Colonic mucosa (tissue), 4 donors: ENCODE measurements around the gene CERS2. TPM values are rescaled to one million over a fixed set of nuclear protein-coding genes. Genes with fewer than 3 reads are reported as not detected.

Experiments
- DNase-seq: peaks from one replicate; pipeline ENCODE4 v3.0.0-alpha.2; 2020
- H3K27ac ChIP-seq: fragments of 200-600 bp; one replicate; pipeline ENCODE4 v1.8.0; 2021
- H3K27me3 ChIP-seq: fragments of 200-600 bp; one replicate; pipeline ENCODE4 v1.8.0; 2021
- H3K36me3 ChIP-seq: fragments of 200-600 bp; one replicate; pipeline ENCODE4 v1.8.0; 2021
- H3K4me1 ChIP-seq: fragments of 200-600 bp; one replicate; pipeline ENCODE4 v1.8.0; 2021; ENCODE audit warnings: mild to moderate bottlenecking
- H3K4me3 ChIP-seq: fragments of 200-600 bp; one replicate; pipeline ENCODE4 v1.8.0; 2021
- H3K9ac ChIP-seq, 2 donors: one replicate each; pipeline ENCODE4 v1.7.0; 2013; ENCODE audit warnings: control low read depth in 2 of 2, low read depth in 2 of 2, low read length in 2 of 2
- H3K9me3 ChIP-seq: fragments of 200-600 bp; one replicate; pipeline ENCODE4 v1.8.0; 2021
- intact Hi-C: fragments of 100-400 bp; cut with DNase I; formaldehyde crosslinking; loops from one replicate; pipeline ENCODE4 v1.14.1; 2022
- total RNA-seq, 2 donors: library from RNA; stranded (reverse); fragmentation: NEBNext Ultra II Directional in 1 of 2; extraction: Animal tissue kit (Norgen Biotek cat#: 25700) in 1 of 2; gene quantifications; one replicate each; pipeline ENCODE4 v1.2.1, GENCODE V29; 2021
- TF ChIP-seq, protein P1 (sequence below): fragments of 200-600 bp; IDR thresholded peaks from one replicate; pipeline ENCODE4 v1.8.0; 2022; ENCODE audit warnings: antibody characterized with exemption, mild to moderate bottlenecking
- donor health status: healthy.
- donor health status: DM: no; HTN: no; CAD: no.
- donor health status: DM: no; HTN: no; CAD: no.

CERS2 gene
- total RNA-seq, 2 donors from 2014 or later = 140 to 157 TPM

DNA sequence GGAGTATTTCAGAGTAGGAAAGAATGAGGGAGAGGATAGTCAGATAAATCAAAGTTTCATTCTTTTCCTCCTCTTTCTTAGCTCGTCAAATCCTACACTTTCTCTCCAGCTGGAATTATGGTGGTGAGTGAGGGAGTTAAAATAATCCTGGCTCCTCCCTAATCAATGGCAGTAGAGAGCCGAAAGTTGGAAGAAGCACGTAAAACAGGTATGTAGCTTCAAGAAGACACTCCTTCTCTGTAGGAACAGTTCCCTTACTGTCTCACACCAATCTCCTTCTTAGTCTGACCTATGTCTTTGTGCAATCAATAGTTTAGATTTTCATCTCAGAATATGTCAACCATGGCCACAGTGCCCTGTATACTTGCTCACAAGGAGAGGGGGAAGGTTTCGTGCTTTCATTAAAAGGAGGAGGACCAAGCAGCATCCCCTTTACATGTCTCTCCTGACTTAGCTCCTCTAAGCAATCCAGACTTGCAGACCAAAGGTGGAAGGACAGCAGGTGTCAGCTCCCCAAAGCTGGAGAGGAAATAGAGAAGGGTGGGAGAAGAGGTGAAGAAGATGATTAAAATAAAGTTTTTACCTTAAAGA is 31.2 kb upstream of the CERS2 start:
- Histone ChIP-seq H3K36me3 (no peaks in the 10 kb centered on the region), H3K9me3 (no peaks in the 10 kb centered on the region), H3K27ac (peak overlapping the region; percentile 91), H3K27me3 (no peaks in the 10 kb centered on the region), H3K4me3 (peak overlapping the region; percentile 38), H3K4me1 (peaks cover 10% of the 10 kb centered on the region), H3K9ac (peak overlapping the region; percentile 82 to 92)
- DNase-seq = no peak
- intact Hi-C loops = loop anchor here (5.0 kb wide), 1 partner anchor 51 kb away; the partner anchor contains the start of gene CDC42SE1
- TF ChIP-seq, protein P1, sequence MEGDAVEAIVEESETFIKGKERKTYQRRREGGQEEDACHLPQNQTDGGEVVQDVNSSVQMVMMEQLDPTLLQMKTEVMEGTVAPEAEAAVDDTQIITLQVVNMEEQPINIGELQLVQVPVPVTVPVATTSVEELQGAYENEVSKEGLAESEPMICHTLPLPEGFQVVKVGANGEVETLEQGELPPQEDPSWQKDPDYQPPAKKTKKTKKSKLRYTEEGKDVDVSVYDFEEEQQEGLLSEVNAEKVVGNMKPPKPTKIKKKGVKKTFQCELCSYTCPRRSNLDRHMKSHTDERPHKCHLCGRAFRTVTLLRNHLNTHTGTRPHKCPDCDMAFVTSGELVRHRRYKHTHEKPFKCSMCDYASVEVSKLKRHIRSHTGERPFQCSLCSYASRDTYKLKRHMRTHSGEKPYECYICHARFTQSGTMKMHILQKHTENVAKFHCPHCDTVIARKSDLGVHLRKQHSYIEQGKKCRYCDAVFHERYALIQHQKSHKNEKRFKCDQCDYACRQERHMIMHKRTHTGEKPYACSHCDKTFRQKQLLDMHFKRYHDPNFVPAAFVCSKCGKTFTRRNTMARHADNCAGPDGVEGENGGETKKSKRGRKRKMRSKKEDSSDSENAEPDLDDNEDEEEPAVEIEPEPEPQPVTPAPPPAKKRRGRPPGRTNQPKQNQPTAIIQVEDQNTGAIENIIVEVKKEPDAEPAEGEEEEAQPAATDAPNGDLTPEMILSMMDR = no peak

DNA sequence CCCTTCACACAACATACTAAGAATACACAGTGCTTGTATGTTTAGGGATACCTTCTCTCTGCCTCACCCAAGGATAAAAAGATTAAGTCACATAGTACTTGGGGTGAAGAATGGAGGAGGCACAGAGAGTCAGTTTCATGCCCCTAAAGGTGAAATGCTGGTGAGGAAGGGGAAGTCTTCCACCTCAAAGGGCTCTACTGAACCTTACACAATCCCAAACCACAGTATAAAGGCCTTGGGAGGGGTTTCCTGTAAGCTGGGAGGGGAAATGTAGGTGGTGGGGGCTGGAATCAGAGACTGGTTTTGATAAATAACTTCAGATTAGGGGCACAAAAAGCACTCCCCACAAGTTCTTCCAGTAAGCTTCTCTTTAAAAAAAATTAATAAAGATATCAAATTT is 28.5 kb upstream of the CERS2 start:
- DNase-seq = no peak
- Histone ChIP-seq H3K9me3 (no peaks in the 10 kb centered on the region), H3K9ac (peak overlapping the region in 1 of 2 donors; percentile 17), H3K4me3 (no peak overlapping the region), H3K36me3 (no peaks in the 10 kb centered on the region), H3K27ac (no peak overlapping the region), H3K27me3 (no peaks in the 10 kb centered on the region), H3K4me1 (peaks cover 10% of the 10 kb centered on the region)
- TF ChIP-seq, protein P1 = no peak
- intact Hi-C loops = no loop called here

- peaks cover 8% of the 10 kb centered on the region for H3K4me1 ChIP-seq
- no peak overlapping the region for H3K9ac ChIP-seq
- intact Hi-C loops = no loop called here
- no peak overlapping the region for H3K27ac ChIP-seq
- no peak overlapping the region for H3K4me3 ChIP-seq
- no peaks in the 10 kb centered on the region for H3K36me3 ChIP-seq
- DNase-seq = no peak
- no peaks in the 10 kb centered on the region for H3K27me3 ChIP-seq
- TF ChIP-seq, protein P1 = no peak
- H3K9me3 ChIP-seq = no peaks in the 10 kb centered on the region
These were observed 28.0 kb upstream of the CERS2 start for GRCh38 chr1:151002611-151003010.

DNA sequence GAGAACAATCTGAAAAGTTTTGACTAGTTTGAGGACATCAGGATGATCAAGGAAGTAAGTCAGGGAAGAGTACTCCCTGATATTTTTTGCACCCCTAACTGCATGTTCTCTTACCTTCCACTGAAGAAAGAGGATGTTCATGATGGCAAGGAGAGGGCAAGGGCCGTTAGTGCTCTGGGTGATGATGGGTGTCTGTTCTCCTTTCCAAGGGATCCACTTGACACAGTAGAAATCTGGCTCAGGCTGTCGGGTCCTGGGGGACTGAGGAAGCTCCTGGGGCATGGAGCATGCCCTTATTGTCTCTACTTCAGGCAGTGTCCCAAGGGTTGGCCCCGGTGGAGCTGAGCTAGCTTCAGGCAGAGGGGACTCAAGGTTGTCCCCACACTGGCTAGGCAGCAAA is 27.4 kb upstream of the CERS2 start:
- TF ChIP-seq, protein P1 = no peak
- Histone ChIP-seq H3K36me3 (no peaks in the 10 kb centered on the region), H3K9me3 (no peaks in the 10 kb centered on the region), H3K9ac (no peak overlapping the region), H3K4me1 (peaks cover 3% of the 10 kb centered on the region), H3K4me3 (no peak overlapping the region), H3K27me3 (no peaks in the 10 kb centered on the region), H3K27ac (no peak overlapping the region)
- intact Hi-C loops = no loop called here
- no peak for DNase-seq

DNA sequence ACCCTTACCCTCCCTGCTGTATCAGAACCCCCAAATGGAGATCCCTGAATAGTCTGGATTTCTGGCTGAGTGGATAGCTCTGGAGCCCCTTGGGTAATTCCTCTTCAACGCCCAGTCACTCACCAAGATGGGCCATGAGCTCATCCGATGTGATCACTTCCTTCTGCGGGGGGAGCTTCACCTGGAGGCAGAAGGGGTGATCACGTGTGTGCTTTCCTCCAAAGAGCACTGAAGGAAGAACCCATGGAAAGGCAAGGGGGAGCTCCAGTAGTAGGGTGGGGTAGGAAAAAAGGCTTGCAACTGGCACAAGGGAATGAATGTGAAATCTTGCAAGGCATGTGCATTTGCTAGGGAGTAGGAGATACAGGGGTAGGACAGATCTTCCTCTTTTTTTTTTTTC is 27.0 kb upstream of the CERS2 start:
- no peaks in the 10 kb centered on the region for H3K36me3 ChIP-seq
- intact Hi-C loops = no loop called here

More for the DNA sequence above, 27.0 kb upstream of the CERS2 start:
- no peak overlapping the region for H3K9ac ChIP-seq
- H3K27me3 ChIP-seq = no peaks in the 10 kb centered on the region
- TF ChIP-seq, protein P1 = no peak
- H3K4me3 ChIP-seq = no peak overlapping the region
- H3K27ac ChIP-seq = no peak overlapping the region
- no peaks in the 10 kb centered on the region for H3K4me1 ChIP-seq
- no peaks in the 10 kb centered on the region for H3K9me3 ChIP-seq
- no peak for DNase-seq
